Measurements from ENCODE around the gene GOPC.

GOPC gene

GRCh38 chr6:117553142-117553541 is 49.2 kb downstream of the GOPC start:
- TF ChIP-seq CTCF (IDR thresholded peaks at IDR 0.05; ENCODE audit: insufficient read depth, low read length, poor library complexity, severe bottlenecking), result no peak
- H3K4me3 ChIP-seq (replicated peaks; ENCODE audit: low read depth, low read length), result no peak overlapping the region
- no peaks in the 10 kb centered on the region for H3K27me3 ChIP-seq (replicated peaks; ENCODE audit: control insufficient read depth, insufficient read depth, low read length)
- H3K36me3 ChIP-seq (ENCODE audit: control insufficient read depth, insufficient read depth, low read length), result peaks cover under 1% of the 10 kb centered on the region
- DNase-seq (ENCODE audit: extremely low read depth, insufficient read length), result no peak

GRCh38 chr6:117552618-117553017 is 49.7 kb downstream of the GOPC start:
- H3K36me3 ChIP-seq (ENCODE audit: control insufficient read depth, insufficient read depth, low read length), result peaks cover 3% of the 10 kb centered on the region
- H3K4me3 ChIP-seq (replicated peaks; ENCODE audit: low read depth, low read length), result no peak overlapping the region
- TF ChIP-seq CTCF (IDR thresholded peaks at IDR 0.05; ENCODE audit: insufficient read depth, low read length, poor library complexity, severe bottlenecking), result no peak
- no peaks in the 10 kb centered on the region for H3K27me3 ChIP-seq (replicated peaks; ENCODE audit: control insufficient read depth, insufficient read depth, low read length)
- no peak for DNase-seq (ENCODE audit: extremely low read depth, insufficient read length)

GRCh38 chr6:117550618-117551242 is 51.6 kb downstream of the GOPC start:
- Histone ChIP-seq H3K4me3 (replicated peaks; ENCODE audit: low read depth, low read length) (no peak overlapping the region), H3K27me3 (replicated peaks; ENCODE audit: control insufficient read depth, insufficient read depth, low read length) (no peaks in the 10 kb centered on the region), H3K36me3 (ENCODE audit: control insufficient read depth, insufficient read depth, low read length) (peaks cover 4% of the 10 kb centered on the region)
- no peak for DNase-seq (ENCODE audit: extremely low read depth, insufficient read length)
- no peak for TF ChIP-seq CTCF (IDR thresholded peaks at IDR 0.05; ENCODE audit: insufficient read depth, low read length, poor library complexity, severe bottlenecking)

GRCh38 chr6:117550078-117550600 is 52.2 kb downstream of the GOPC start:
- Histone ChIP-seq H3K4me3 (replicated peaks; ENCODE audit: low read depth, low read length) (no peak overlapping the region), H3K27me3 (replicated peaks; ENCODE audit: control insufficient read depth, insufficient read depth, low read length) (no peaks in the 10 kb centered on the region), H3K36me3 (ENCODE audit: control insufficient read depth, insufficient read depth, low read length) (peaks cover 4% of the 10 kb centered on the region)
- DNase-seq (ENCODE audit: extremely low read depth, insufficient read length), result no peak
- no peak for TF ChIP-seq CTCF (IDR thresholded peaks at IDR 0.05; ENCODE audit: insufficient read depth, low read length, poor library complexity, severe bottlenecking)

GRCh38 chr6:117549611-117550010 is 52.7 kb downstream of the GOPC start:
- no peaks in the 10 kb centered on the region for H3K27me3 ChIP-seq (replicated peaks; ENCODE audit: control insufficient read depth, insufficient read depth, low read length)
- H3K4me3 ChIP-seq (replicated peaks; ENCODE audit: low read depth, low read length), result no peak overlapping the region
- TF ChIP-seq CTCF (IDR thresholded peaks at IDR 0.05; ENCODE audit: insufficient read depth, low read length, poor library complexity, severe bottlenecking), result no peak
- no peak for DNase-seq (ENCODE audit: extremely low read depth, insufficient read length)
- H3K36me3 ChIP-seq (ENCODE audit: control insufficient read depth, insufficient read depth, low read length), result peaks cover 6% of the 10 kb centered on the region

Data from GM06990 (cell line).